ENCODE measurements around the gene DMRTC2. TPM values are rescaled to one million over a fixed set of nuclear protein-coding genes. Genes with fewer than 3 reads are reported as not detected.

The DMRTC2 gene
- total RNA-seq, 4 donors from 2014 or later = not detected

GRCh38 chr19:41897181-41897580 is 52.3 kb downstream of the DMRTC2 start:
- WGBS, 2 donors = 100% methylated on average over 2 to 3 of the region's 3 CpGs
- DNase-seq (ENCODE audit: low spot score in 2 of 2) = no peak
- intact Hi-C loops (cut with DNase I; ENCODE audit: low total_unique reads) = no loop called here
- no peak for TF ChIP-seq CTCF (IDR thresholded peaks at IDR 0.05)
- TF ChIP-seq POLR2A (IDR thresholded peaks at IDR 0.05) = no peak
- H3K4me3 ChIP-seq (ENCODE audit: low read depth, poor library complexity, severe bottlenecking) = no peak overlapping the region

- no peak for DNase-seq (ENCODE audit: low spot score in 2 of 2)
- 90 to 91% methylated on average over 21 to 24 of the region's 24 CpGs for WGBS, 2 donors
- H3K4me3 ChIP-seq (ENCODE audit: low read depth, poor library complexity, severe bottlenecking) = no peak overlapping the region
- intact Hi-C loops (cut with DNase I; ENCODE audit: low total_unique reads) = no loop called here
- TF ChIP-seq POLR2A (IDR thresholded peaks at IDR 0.05) = no peak
- TF ChIP-seq CTCF (IDR thresholded peaks at IDR 0.05) = no peak
Observed at GRCh38 chr19:41897820-41898219, 53.0 kb downstream of the DMRTC2 start.

DNA sequence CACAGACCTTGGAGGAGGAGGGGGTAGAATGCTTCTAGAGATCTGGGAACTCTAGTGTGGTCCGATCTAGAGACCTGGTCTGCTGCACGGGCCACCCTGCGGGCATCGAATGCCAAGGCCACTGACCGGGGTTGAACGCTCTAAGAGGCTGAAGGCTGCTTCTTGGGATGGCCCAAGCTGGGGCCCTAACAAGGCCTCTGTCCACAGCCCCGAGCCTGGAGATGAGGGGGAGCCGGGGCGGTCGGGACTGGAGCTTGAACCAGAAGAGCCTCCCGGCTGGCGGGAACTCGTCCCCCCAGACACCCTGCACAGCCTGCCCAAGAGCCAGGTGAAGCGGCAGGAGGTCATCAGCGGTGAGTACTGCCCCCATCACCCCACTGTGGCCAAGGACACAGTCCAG is 53.4 kb downstream of the DMRTC2 start:
- TF ChIP-seq POLR2A (IDR thresholded peaks at IDR 0.05) = no peak
- TF ChIP-seq CTCF (IDR thresholded peaks at IDR 0.05) = no peak
- H3K4me3 ChIP-seq (ENCODE audit: low read depth, poor library complexity, severe bottlenecking) = no peak overlapping the region
- WGBS, 2 donors = 92 to 93% methylated on average over 14 to 15 of the region's 15 CpGs
- intact Hi-C loops (cut with DNase I; ENCODE audit: low total_unique reads) = no loop called here
- no peak for DNase-seq (ENCODE audit: low spot score in 2 of 2)

Small RNA genes lying within 50 kb of the gene (microRNA-seq; reads per million reads assigned to microRNA genes)
- 0 reads per million in 2 donors for gene MIR6797 (ENCODE audit: borderline number of aligned reads in 1 of 2, borderline replicate concordance in 2 of 2)

Other genes starting within 250 kb of the DMRTC2 start
- gene CEACAM4, start 218.0 kb upstream of the DMRTC2 start, total RNA-seq = under 1 TPM in 2 of 4 donors, not detected in 2; 0.84 to 0.88 TPM
- gene CEACAM7, start 156.8 kb upstream of the DMRTC2 start, total RNA-seq = 1 to 10 TPM; 3.7 to 7.8 (median 5.0) TPM
- 10 to 100 TPM in 2 of 4 donors, 1 to 10 TPM in 2; 6.0 to 14.0 (median 9.1) TPM for gene CEACAM5, start 136.4 kb upstream of the DMRTC2 start, total RNA-seq
- 10 to 100 TPM in 2 of 4 donors, 1 to 10 TPM in 2; 2.6 to 23.1 (median 14.5) TPM for gene CEACAM6, start 89.5 kb upstream of the DMRTC2 start, total RNA-seq
- gene CEACAM3, start 48.5 kb upstream of the DMRTC2 start, total RNA-seq = not detected
- not detected for gene LYPD4, start 359 bp upstream of the DMRTC2 start, total RNA-seq
- gene RPS19, start 15.2 kb downstream of the DMRTC2 start, total RNA-seq = 1,000 to 10,000 TPM; 1,327 to 3,048 (median 2,121) TPM
- under 1 TPM in 1 of 4 donors, not detected in 3; 0.81 TPM for gene CD79A, start 32.2 kb downstream of the DMRTC2 start, total RNA-seq
- 10 to 100 TPM; 56.9 to 94.3 (median 68.7) TPM for gene ARHGEF1, start 38.1 kb downstream of the DMRTC2 start, total RNA-seq
- gene ERFL, start 83.4 kb downstream of the DMRTC2 start, total RNA-seq = under 1 TPM in 1 of 4 donors, not detected in 3; 0.16 TPM
- gene RABAC1, start 114.3 kb downstream of the DMRTC2 start, total RNA-seq = 100 to 1,000 TPM; 125 to 152 (median 128) TPM
- not detected for gene ATP1A3, start 149.2 kb downstream of the DMRTC2 start, total RNA-seq
- gene GRIK5, start 225.2 kb downstream of the DMRTC2 start, total RNA-seq = 1 to 10 TPM in 1 of 4 donors, under 1 TPM in 3; 0.11 to 1.4 (median 0.82) TPM
- gene ZNF574, start 231.1 kb downstream of the DMRTC2 start, total RNA-seq = 10 to 100 TPM; 28.4 to 52.1 (median 30.8) TPM